HCT116 (cell line): ENCODE results near the gene SLC15A3.

Source experiments
- CEBPB ChIP-seq: IDR thresholded peaks from 2 replicates; pipeline ENCODE4 v1.6.1; 2012; ENCODE audit warnings: low read depth
- POLR2A ChIP-seq: IDR thresholded peaks from 2 replicates; pipeline ENCODE4 v1.7.0; 2011; ENCODE audit warnings: borderline replicate concordance; ENCODE audit not compliant: insufficient read depth, insufficient read length; ENCODE audit errors: extremely low read depth
- POLR2AphosphoS5 ChIP-seq: IDR thresholded peaks from 2 replicates; pipeline ENCODE4 v1.6.1; 2011; ENCODE audit warnings: mild to moderate bottlenecking, low read depth, low read length, moderate library complexity
- TF ChIP-seq, protein P1 (sequence below), 3 experiments: fragments of 200-600 bp in 1 of 3; sonication (generic) in 1 of 3; IDR thresholded peaks in 2 of 3; conservative IDR thresholded peaks in 1 of 3; 2 replicates each; pipeline ENCODE4 v1.5.1; 2012 to 2017; ENCODE audit warnings: low read depth in 2 of 3, low read length in 2 of 3, antibody characterized with exemption in 1 of 3, borderline replicate concordance in 1 of 3, control low read depth in 1 of 3, mild to moderate bottlenecking in 1 of 3, mixed read lengths in 1 of 3, mixed run types in 1 of 3, moderate library complexity in 1 of 3; ENCODE audit not compliant: insufficient read depth in 1 of 3

DNA sequence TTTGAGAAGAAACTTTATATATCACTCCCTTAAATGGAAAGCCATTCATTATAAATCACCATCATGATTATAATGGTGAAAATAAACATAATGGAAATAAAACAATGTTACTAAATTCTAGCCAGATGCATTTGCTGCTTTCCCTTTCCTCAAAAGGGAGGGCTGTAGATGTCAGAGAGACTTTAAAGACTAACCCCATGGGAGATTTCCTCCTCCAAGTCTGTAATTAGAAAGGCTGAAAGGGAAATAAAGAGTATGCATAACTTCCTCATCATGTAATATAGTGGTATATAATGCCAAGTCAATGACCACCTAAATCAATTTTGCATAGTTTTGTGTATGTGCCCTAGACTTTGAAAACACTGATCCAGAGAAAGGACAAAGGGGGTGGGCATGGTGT lies 25.9 kb upstream of the SLC15A3 start:
- TF ChIP-seq POLR2A (no peak), POLR2AphosphoS5 (no peak), CEBPB (no peak)
- TF ChIP-seq, protein P1, sequence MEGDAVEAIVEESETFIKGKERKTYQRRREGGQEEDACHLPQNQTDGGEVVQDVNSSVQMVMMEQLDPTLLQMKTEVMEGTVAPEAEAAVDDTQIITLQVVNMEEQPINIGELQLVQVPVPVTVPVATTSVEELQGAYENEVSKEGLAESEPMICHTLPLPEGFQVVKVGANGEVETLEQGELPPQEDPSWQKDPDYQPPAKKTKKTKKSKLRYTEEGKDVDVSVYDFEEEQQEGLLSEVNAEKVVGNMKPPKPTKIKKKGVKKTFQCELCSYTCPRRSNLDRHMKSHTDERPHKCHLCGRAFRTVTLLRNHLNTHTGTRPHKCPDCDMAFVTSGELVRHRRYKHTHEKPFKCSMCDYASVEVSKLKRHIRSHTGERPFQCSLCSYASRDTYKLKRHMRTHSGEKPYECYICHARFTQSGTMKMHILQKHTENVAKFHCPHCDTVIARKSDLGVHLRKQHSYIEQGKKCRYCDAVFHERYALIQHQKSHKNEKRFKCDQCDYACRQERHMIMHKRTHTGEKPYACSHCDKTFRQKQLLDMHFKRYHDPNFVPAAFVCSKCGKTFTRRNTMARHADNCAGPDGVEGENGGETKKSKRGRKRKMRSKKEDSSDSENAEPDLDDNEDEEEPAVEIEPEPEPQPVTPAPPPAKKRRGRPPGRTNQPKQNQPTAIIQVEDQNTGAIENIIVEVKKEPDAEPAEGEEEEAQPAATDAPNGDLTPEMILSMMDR (IDR thresholded peaks at IDR 0.05 in 2 of 3, conservative IDR thresholded peaks at IDR 0.05 in 1 of 3; ENCODE audit: borderline replicate concordance in 1 of 3, insufficient read depth in 1 of 3, low read depth in 2 of 3, low read length in 2 of 3) = no peak
